ENCODE results near the gene LILRB1.
"Not testable (repeated sequence)": the region's sequence is repeated elsewhere in the genome, so short reads cannot be mapped to it uniquely, and the experiment has no call there.

LILRB1 gene

DNA sequence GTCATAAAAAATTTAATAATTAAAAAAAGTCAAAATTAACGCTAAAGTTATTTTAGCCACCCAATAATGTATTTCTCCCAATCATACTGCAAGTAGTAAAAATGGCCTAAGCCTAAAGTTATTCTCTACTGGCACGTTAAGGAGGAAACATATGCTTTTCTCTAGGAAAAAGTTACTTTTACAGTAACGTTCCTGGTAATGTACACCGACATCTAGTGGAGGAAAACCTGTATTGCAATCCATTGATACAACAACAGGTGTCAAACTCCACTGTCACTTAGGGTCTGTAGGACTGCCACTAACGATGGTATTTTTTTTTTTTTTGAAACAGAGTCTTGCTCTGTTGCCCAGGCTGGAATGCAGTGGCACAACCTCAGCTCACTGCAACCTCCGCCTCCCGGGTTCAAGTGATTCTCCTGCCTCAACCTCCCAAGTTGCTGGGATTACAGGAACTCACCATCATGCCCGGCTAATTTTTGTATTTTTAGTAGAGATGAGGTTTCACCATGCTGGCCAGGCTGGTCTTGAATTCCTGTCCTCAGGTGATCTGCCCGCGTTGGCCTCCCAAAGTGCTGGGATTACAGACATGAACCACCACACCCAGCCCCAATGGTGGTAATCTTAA, 46.0 kb downstream of the LILRB1 start:
- H3K4me3 ChIP-seq (ENCODE audit: low read depth, low read length); H3K27me3 ChIP-seq (ENCODE audit: control insufficient read depth, insufficient read depth, low read length); H2AFZ ChIP-seq; H3K4me1 ChIP-seq; H3K9ac ChIP-seq; H3K36me3 ChIP-seq (ENCODE audit: control insufficient read depth, insufficient read depth, low read length); H3K4me2 ChIP-seq (ENCODE audit: low read length); H3K79me2 ChIP-seq; H3K27ac ChIP-seq; H3K9me3 ChIP-seq (ENCODE audit: control insufficient read depth, low read length): not testable (repeated sequence)
- TF ChIP-seq, protein P1, sequence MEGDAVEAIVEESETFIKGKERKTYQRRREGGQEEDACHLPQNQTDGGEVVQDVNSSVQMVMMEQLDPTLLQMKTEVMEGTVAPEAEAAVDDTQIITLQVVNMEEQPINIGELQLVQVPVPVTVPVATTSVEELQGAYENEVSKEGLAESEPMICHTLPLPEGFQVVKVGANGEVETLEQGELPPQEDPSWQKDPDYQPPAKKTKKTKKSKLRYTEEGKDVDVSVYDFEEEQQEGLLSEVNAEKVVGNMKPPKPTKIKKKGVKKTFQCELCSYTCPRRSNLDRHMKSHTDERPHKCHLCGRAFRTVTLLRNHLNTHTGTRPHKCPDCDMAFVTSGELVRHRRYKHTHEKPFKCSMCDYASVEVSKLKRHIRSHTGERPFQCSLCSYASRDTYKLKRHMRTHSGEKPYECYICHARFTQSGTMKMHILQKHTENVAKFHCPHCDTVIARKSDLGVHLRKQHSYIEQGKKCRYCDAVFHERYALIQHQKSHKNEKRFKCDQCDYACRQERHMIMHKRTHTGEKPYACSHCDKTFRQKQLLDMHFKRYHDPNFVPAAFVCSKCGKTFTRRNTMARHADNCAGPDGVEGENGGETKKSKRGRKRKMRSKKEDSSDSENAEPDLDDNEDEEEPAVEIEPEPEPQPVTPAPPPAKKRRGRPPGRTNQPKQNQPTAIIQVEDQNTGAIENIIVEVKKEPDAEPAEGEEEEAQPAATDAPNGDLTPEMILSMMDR (IDR thresholded peaks at IDR 0.05): peak; percentile 83

DNA sequence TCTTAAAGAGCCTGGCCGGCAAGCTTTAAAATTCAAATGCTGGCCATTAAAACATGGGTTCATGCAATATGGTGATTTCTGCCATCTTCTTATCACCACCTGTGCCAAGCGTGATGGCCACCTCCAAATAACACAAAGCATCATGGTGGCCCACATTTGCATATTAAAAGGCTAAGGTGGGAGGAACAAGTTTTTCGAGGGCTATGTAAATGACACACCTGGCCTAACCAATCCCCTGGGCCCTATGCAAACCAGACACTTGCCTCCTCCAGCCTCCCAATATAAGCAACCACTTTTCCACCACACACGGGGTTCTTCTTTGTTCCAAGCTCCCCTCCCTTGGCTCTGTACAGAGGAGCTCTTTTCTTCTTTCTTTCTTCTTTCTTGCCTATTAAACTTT, 46.9 kb downstream of the LILRB1 start:
- Histone ChIP-seq H3K79me2 (no peaks in the 10 kb centered on the region), H3K27me3 (ENCODE audit: control insufficient read depth, insufficient read depth, low read length) (no peaks in the 10 kb centered on the region), H3K4me2 (ENCODE audit: low read length) (no peak overlapping the region), H3K4me3 (ENCODE audit: low read depth, low read length) (no peak overlapping the region), H3K9me3 (ENCODE audit: control insufficient read depth, low read length) (no peaks in the 10 kb centered on the region), H3K36me3 (ENCODE audit: control insufficient read depth, insufficient read depth, low read length) (no peaks in the 10 kb centered on the region), H3K9ac (no peak overlapping the region), H2AFZ (no peak overlapping the region), H3K4me1 (no peaks in the 10 kb centered on the region), H3K27ac (no peak overlapping the region)
- TF ChIP-seq, protein P1 (IDR thresholded peaks at IDR 0.05): no peak

DNA sequence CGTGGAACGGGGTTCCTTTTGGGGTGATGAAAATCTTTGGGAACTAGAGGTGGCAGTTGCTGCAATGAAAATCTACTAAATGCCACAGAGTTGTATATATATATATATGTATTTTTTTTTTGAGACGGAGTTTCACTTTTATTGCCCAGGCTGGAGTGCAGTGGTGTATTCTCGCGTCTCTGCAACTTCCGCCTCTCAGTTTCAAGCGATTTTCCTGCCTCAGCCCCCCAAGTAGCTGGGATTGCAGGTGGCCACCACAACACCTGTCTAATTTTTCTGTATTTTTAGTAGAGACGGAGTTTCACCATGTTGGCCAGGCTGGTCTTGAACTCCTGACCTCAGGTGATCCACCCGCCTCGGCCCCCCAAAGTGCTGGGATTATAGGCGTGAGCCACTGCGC, 51.3 kb downstream of the LILRB1 start:
- not testable (repeated sequence) for H3K9me3 ChIP-seq (ENCODE audit: control insufficient read depth, low read length); H3K4me1 ChIP-seq

DNA sequence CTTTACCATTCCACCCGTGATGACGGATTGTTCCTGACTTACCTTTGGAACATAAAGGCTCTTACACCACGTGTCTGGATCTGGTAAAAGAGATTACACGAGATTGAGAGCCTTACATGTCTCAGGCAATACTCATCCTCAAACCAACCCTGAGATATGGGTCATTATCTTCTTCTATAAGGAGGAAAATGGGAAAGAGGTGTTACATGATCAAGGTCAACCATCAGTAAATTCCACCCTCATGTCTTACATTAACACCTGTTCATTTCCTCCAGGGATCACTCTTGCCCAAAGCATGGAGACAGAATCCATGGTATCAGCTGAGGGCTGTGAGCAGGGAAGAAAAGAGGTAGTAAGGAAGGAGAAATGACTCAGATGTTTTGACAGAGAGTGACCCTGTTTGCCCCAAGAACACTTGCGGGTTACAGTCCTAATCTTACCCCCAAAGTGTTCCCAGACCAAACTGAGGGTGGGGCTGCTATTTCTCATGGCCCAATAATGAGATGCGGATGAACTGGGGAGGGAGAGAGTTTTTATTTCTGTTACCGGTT, 52.1 kb downstream of the LILRB1 start:
- TF ChIP-seq, protein P1 (IDR thresholded peaks at IDR 0.05): no peak
- no peak overlapping the region for H3K4me2 ChIP-seq (ENCODE audit: low read length)
- H3K36me3 ChIP-seq (ENCODE audit: control insufficient read depth, insufficient read depth, low read length): no peaks in the 10 kb centered on the region
- no peak overlapping the region for H3K4me3 ChIP-seq (ENCODE audit: low read depth, low read length)
- H3K9ac ChIP-seq: no peak overlapping the region
- H3K9me3 ChIP-seq (ENCODE audit: control insufficient read depth, low read length): no peaks in the 10 kb centered on the region
- no peaks in the 10 kb centered on the region for H3K27me3 ChIP-seq (ENCODE audit: control insufficient read depth, insufficient read depth, low read length)
- H3K79me2 ChIP-seq: no peaks in the 10 kb centered on the region
- H2AFZ ChIP-seq: no peak overlapping the region
- no peak overlapping the region for H3K27ac ChIP-seq
- H3K4me1 ChIP-seq: no peaks in the 10 kb centered on the region

More for the DNA sequence above, 51.3 kb downstream of the LILRB1 start:
- not testable (repeated sequence) for H3K79me2 ChIP-seq; H3K27ac ChIP-seq; H3K36me3 ChIP-seq (ENCODE audit: control insufficient read depth, insufficient read depth, low read length); H3K9ac ChIP-seq; H3K4me2 ChIP-seq (ENCODE audit: low read length); H3K4me3 ChIP-seq (ENCODE audit: low read depth, low read length); H3K27me3 ChIP-seq (ENCODE audit: control insufficient read depth, insufficient read depth, low read length); H2AFZ ChIP-seq

DNA sequence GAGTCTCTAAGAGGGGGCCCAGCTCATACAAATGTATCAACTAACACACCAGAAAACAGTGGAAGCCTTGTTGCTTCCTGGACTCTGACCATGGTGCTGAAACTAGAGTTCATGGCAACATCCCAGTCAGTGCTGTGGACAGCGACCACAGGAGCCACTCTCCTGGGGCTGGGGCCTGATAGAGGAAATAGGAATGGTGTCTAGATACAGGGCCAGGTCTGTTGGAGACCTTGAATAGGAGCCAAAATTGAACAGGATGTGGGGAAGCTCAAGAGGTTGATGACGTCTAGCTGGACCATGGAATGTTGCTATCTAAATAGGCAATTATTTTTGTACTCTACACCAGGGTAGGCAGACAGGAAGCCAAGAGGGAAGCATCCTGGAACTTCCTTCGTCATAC, 54.2 kb downstream of the LILRB1 start:
- Histone ChIP-seq H3K9ac (no peak overlapping the region), H3K36me3 (ENCODE audit: control insufficient read depth, insufficient read depth, low read length) (no peaks in the 10 kb centered on the region), H3K4me2 (ENCODE audit: low read length) (no peak overlapping the region), H2AFZ (no peak overlapping the region), H3K27me3 (ENCODE audit: control insufficient read depth, insufficient read depth, low read length) (no peaks in the 10 kb centered on the region), H3K9me3 (ENCODE audit: control insufficient read depth, low read length) (no peaks in the 10 kb centered on the region), H3K27ac (no peak overlapping the region), H3K4me1 (no peaks in the 10 kb centered on the region), H3K4me3 (ENCODE audit: low read depth, low read length) (no peak overlapping the region), H3K79me2 (no peaks in the 10 kb centered on the region)
- TF ChIP-seq, protein P1 (IDR thresholded peaks at IDR 0.05): no peak

Data from parathyroid adenoma (tissue), 2 donors.